Measurements from ENCODE around the gene CHAC1. TPM values are rescaled to one million over a fixed set of nuclear protein-coding genes. Genes with fewer than 3 reads are reported as not detected.
"Not testable (repeated sequence)": the region's sequence is repeated elsewhere in the genome, so short reads cannot be mapped to it uniquely, and the experiment has no call there.

CHAC1 gene
- total RNA-seq, 1 donor = 1.9 TPM

- no peak for DNase-seq (ENCODE audit: low read depth in 2 of 3, low spot score in 2 of 3)
Measured at GRCh38 chr15:40955930-40956540, 2.8 kb downstream of the CHAC1 start.

GRCh38 chr15:40956541-40956982 lies 3.3 kb downstream of the CHAC1 start:
- no peak for DNase-seq (ENCODE audit: low read depth in 2 of 3, low spot score in 2 of 3)

GRCh38 chr15:40957041-40957555 lies 3.8 kb downstream of the CHAC1 start:
- no peak for DNase-seq (ENCODE audit: low read depth in 2 of 3, low spot score in 2 of 3)

DNA sequence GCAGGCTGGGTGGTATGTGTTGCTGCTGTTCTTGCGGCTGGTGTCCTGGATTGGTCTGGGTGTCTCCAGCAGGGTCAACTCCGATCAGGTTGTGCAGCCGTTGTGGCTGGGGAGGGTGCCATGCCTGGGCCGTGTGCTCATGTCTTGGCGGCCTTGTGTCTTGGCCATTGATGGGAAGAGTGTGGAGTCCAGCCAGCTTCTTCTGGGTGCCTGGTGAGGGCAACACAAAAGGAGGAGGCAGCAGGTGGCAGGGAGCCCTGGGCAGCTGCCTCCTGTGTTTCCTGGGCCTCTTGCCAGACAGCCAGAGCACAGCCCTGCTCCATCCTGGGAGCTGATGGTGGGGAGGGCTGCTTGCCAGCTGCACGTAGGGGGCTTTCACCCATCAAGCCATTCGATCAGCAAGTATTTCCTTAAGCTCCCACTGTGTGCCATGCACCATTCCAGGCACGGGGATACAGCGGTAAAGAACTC lies 4.3 kb downstream of the CHAC1 start:
- no peak for DNase-seq (ENCODE audit: low read depth in 2 of 3, low spot score in 2 of 3)

- no peak for DNase-seq (ENCODE audit: low read depth in 2 of 3, low spot score in 2 of 3)
Measured at GRCh38 chr15:40958146-40958545, 4.9 kb downstream of the CHAC1 start.

GRCh38 chr15:40958723-40959122 lies 5.5 kb downstream of the CHAC1 start:
- no peak for DNase-seq (ENCODE audit: low read depth in 2 of 3, low spot score in 2 of 3)

GRCh38 chr15:40959331-40960141 lies 6.3 kb downstream of the CHAC1 start:
- DNase-seq (ENCODE audit: low read depth in 2 of 3, low spot score in 2 of 3) = peak in 1 of 3 donors; percentile 49

- DNase-seq (ENCODE audit: low read depth in 2 of 3, low spot score in 2 of 3) = no peak
Measured at GRCh38 chr15:40960151-40960885, 7.0 kb downstream of the CHAC1 start.

DNA sequence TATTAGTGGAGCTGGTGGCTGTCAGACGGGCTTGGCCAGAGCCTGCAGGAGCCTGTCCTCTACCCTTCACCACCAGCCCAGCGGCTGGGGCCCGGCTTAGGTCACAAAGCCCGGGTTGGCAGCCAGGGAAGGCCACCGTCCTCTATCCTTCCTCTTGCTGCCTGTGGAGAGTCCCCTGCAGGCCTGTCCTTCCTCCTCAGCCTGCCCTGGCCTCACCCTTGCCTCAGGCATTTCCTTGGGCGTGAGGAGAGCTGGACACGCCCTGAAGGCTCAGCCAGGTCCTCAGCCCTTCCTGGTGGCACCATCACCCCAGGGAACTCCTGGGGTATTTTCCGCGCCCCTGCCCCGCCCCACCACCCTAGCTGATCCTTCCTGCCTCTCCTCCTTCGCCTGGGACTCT lies 7.7 kb downstream of the CHAC1 start:
- no peak for DNase-seq (ENCODE audit: low read depth in 2 of 3, low spot score in 2 of 3)

DNA sequence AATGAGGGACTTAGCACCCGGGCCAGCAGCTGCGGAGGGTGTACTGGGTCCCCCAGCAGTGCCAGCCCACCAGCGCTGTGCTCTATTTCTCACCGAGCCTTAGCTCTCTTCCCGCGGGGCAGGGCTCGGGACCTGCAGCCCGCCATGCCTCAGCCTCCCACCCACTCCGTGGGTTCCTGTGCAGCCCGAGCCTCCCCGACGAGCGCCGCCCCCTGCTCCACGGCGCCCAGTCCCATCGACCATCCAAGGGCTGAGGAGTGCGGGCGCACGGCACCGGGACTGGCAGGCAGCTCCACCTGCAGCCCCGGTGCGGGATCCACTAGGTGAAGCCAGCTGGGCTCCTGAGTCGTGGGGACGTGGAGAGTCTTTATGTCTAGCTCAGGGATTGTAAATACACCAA lies 8.5 kb downstream of the CHAC1 start:
- DNase-seq (ENCODE audit: low read depth in 2 of 3, low spot score in 2 of 3) = not testable (repeated sequence)

- DNase-seq (ENCODE audit: low read depth in 2 of 3, low spot score in 2 of 3) = not testable (repeated sequence)
Measured at GRCh38 chr15:40962317-40962716, 9.0 kb downstream of the CHAC1 start.

GRCh38 chr15:40963201-40963600 lies 9.9 kb downstream of the CHAC1 start:
- no peak for DNase-seq (ENCODE audit: low read depth in 2 of 3, low spot score in 2 of 3)

DNA sequence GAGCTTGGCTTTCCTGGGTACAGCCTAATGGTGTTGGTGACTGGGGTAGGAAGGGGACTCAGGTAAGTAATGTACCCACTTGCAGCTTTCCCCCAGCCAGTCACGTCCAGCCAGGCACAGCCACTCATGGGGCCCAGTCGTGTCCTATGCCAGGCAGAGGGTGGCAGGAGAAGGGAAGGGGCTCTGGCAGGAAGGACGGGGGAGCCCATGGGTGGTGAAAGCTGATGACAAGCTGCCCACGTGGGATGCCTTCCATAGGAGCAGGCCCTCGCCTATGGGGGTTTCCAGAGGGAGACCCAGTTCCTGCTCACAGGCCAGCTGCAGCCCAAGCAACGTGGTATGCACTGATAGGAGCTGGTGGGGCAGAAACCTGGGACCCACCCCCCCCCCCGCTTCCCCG lies 10.7 kb downstream of the CHAC1 start:
- DNase-seq (ENCODE audit: low read depth in 2 of 3, low spot score in 2 of 3) = no peak

DNA sequence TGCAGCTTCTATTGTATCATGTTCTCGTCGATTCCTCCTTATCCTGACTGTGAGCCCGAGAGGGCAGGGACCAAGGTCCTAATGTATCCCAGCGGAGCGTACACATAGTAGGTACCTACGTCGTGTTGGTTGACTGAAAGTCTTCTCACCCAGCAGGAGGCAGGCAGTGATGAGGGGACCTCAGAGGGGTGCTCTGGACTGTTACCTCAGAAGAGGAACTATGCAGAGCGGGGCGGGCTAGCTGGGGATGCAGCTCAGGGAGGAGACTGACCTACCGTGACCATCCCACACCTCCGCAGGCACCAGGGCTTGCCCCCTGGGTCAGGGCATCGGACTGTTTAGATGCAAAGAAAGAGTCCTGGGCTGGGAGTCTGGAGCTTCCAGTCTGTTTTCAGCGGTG lies 11.4 kb downstream of the CHAC1 start:
- no peak for DNase-seq (ENCODE audit: low read depth in 2 of 3, low spot score in 2 of 3)

DNA sequence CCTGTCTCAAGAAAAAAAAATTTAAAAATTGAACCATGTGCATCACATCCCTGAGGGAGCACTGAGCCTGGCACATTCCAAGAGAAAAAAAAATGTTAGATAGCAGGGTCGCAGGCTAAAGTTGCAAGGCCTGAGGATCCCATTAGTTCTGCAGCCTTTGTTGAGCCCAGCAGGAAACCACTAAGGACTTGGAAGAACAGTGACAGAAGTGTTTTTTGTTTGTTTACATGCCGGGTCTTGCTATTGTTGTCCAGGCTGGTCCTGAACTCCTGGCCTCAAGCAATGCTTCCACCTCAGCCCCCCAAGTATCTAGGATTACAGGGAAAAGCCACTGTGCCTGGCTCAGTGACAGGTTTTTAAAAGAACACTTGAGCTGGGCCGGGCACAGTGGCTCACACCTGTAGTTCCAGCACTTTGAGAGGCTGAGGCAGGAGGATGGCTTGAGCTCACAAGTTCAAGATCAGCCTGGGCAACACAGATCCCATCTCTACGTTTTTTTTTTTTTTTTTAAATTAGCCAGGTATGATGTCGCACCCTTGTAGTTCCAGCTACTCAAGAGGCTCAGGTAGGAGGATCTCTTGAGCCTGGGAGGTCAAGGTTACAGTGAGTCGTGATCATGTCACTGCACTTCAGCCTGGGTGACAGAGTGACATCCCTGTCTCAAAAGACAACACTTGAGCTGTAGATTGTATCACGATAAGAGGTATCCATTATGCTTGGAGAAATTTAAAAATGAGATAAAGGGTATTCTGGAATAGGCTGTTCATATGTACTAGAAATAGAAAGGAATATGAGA lies 15.2 kb downstream of the CHAC1 start:
- DNase-seq (ENCODE audit: low read depth in 2 of 3, low spot score in 2 of 3) = no peak

DNA sequence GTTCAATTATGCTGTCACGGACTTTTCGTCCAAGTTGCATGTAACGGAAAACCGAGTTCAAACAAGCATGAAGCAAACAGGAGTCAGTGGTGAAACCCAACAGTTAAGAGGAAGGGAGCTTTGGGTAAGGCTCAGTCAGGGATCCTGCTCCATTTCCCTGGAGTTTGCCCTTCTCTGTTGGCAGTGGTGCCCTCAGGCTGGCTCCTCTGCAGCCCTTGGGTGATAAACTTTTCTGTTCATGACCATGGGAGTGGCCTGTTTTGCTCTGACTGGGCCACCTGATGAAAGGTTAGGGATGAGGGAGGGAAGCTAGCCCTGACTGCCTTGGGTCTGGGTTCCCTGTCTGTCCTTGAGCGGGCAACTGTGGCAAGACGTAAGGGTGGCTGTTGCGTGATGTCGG lies 16.1 kb downstream of the CHAC1 start:
- DNase-seq (ENCODE audit: low read depth in 2 of 3, low spot score in 2 of 3) = no peak

DNA sequence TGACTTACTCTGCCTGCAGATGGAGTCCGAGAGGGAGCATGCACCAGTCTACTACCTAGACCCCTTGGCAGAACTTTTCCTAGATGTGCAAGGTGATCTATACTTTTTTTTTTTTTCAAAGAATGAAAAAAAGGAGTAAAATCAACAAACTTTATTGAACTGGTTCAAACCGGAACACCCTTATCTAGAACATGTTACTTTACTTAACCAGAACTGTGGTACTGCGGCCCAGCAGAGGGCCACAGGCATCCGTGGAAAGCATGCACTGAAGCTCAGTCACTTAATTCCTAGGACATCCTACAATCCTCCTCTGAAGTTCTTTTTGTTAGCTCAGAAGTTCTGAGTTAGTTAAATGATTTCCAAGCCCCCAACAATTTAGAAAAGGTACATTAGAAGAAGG lies 21.6 kb downstream of the CHAC1 start:
- no peak for DNase-seq (ENCODE audit: low read depth in 2 of 3, low spot score in 2 of 3)

DNA sequence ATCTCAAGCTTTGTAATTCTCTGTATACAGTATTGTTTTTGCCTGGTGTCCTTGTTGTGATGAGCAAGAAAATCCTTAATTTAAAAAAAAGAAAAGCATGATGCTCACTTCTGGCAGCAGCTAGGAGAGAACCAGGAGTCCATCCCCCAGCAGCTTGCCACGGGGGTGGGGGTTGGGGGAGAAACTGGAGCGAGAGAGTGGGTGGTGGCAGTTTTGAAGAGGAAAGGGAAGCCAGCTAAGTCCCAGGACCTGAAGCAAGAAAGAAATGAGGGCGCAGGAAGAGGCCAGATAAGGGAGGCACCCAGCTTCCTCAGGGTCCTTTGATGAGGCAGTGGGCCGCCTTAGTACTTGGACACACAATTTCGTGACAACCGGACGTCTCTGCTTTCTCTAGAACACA lies 23.5 kb downstream of the CHAC1 start:
- DNase-seq (ENCODE audit: low read depth in 2 of 3, low spot score in 2 of 3) = no peak

- no peak for DNase-seq (ENCODE audit: low read depth in 2 of 3, low spot score in 2 of 3)
Measured at GRCh38 chr15:40978141-40978540, 24.9 kb downstream of the CHAC1 start.

- no peak for DNase-seq (ENCODE audit: low read depth in 2 of 3, low spot score in 2 of 3)
Measured at GRCh38 chr15:40978562-40978961, 25.3 kb downstream of the CHAC1 start.

All from hematopoietic multipotent progenitor cell (in vitro differentiated cells).